ENCODE data around the gene TTC28.

GRCh38 chr22:27980424-27981148 lies 699.1 kb downstream of the TTC28 start:
- no peak for TF ChIP-seq POLR2A (IDR thresholded peaks at IDR 0.05)
- TF ChIP-seq, protein P1, sequence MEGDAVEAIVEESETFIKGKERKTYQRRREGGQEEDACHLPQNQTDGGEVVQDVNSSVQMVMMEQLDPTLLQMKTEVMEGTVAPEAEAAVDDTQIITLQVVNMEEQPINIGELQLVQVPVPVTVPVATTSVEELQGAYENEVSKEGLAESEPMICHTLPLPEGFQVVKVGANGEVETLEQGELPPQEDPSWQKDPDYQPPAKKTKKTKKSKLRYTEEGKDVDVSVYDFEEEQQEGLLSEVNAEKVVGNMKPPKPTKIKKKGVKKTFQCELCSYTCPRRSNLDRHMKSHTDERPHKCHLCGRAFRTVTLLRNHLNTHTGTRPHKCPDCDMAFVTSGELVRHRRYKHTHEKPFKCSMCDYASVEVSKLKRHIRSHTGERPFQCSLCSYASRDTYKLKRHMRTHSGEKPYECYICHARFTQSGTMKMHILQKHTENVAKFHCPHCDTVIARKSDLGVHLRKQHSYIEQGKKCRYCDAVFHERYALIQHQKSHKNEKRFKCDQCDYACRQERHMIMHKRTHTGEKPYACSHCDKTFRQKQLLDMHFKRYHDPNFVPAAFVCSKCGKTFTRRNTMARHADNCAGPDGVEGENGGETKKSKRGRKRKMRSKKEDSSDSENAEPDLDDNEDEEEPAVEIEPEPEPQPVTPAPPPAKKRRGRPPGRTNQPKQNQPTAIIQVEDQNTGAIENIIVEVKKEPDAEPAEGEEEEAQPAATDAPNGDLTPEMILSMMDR (IDR thresholded peaks at IDR 0.05): no peak
